ENCODE measurements around the gene MAP4K3.

DNA sequence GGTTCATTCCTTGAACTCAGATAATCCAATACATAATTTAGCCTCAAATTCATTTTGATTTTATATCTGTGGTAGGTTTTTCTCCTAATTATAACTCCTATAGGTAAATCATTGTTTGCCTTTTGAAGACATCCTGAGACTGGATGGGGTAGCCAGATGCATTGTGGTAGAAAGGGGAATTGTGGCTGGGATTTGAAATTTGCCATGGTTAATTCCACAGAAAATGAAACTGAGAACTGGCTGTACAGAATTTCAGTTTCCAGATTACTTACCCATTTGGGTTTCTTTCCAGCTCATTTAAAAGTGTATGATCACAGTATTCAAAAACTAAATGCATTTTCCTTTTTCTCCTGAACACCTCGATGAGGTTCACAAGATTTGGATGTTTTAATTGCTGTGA lies 211.5 kb downstream of the MAP4K3 start:
- TF ChIP-seq, protein P1, sequence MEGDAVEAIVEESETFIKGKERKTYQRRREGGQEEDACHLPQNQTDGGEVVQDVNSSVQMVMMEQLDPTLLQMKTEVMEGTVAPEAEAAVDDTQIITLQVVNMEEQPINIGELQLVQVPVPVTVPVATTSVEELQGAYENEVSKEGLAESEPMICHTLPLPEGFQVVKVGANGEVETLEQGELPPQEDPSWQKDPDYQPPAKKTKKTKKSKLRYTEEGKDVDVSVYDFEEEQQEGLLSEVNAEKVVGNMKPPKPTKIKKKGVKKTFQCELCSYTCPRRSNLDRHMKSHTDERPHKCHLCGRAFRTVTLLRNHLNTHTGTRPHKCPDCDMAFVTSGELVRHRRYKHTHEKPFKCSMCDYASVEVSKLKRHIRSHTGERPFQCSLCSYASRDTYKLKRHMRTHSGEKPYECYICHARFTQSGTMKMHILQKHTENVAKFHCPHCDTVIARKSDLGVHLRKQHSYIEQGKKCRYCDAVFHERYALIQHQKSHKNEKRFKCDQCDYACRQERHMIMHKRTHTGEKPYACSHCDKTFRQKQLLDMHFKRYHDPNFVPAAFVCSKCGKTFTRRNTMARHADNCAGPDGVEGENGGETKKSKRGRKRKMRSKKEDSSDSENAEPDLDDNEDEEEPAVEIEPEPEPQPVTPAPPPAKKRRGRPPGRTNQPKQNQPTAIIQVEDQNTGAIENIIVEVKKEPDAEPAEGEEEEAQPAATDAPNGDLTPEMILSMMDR (IDR thresholded peaks at IDR 0.05): no peak
- no peak for TF ChIP-seq POLR2A (IDR thresholded peaks at IDR 0.05)

All from thyroid gland (tissue), 4 donors.